Stimulated activated naive CD4-positive, alpha-beta T cell treated with Interleukin-2 at 50 U/mL for 16 hours (primary cell): ENCODE data around the gene SPN.
"Not testable (repeated sequence)": the region's sequence is repeated elsewhere in the genome, so short reads cannot be mapped to it uniquely, and the experiment has no call there.

Experiments used
- DNase-seq: peaks from one replicate; lab custom pipeline; 2025; lab: John Stamatoyannopoulos, UW

The SPN gene

GRCh38 chr16:29663016-29663806, at the start of gene SPN:
Gene SPN, plus strand, starts transcription at chr16:29663247. Its CDS starts 482 bp downstream, at chr16:29663729.
- DNase-seq, result peak; percentile 29

GRCh38 chr16:29613307-29614057, 49.6 kb upstream of the SPN start:
- DNase-seq, result peak; percentile 90

GRCh38 chr16:29614691-29615314, 48.2 kb upstream of the SPN start:
- DNase-seq, result not testable (repeated sequence)

- not testable (repeated sequence) for DNase-seq
Measured at GRCh38 chr16:29616127-29616526, 46.9 kb upstream of the SPN start.

- DNase-seq, result peak; percentile 20
Measured at GRCh38 chr16:29620591-29620990, 42.5 kb upstream of the SPN start.

GRCh38 chr16:29622738-29623137, 40.3 kb upstream of the SPN start:
- not testable (repeated sequence) for DNase-seq

GRCh38 chr16:29623253-29623652, 39.8 kb upstream of the SPN start:
- not testable (repeated sequence) for DNase-seq

GRCh38 chr16:29625114-29625513, 37.9 kb upstream of the SPN start:
- DNase-seq, result not testable (repeated sequence)

- not testable (repeated sequence) for DNase-seq
Measured at GRCh38 chr16:29626778-29627331, 36.2 kb upstream of the SPN start.

- DNase-seq, result not testable (repeated sequence)
Measured at GRCh38 chr16:29627661-29628075, 35.4 kb upstream of the SPN start.

GRCh38 chr16:29628707-29629106, 34.3 kb upstream of the SPN start:
- DNase-seq, result not testable (repeated sequence)

GRCh38 chr16:29629318-29629717, 33.7 kb upstream of the SPN start:
- not testable (repeated sequence) for DNase-seq

GRCh38 chr16:29631658-29632057, 31.4 kb upstream of the SPN start:
- DNase-seq, result not testable (repeated sequence)

GRCh38 chr16:29635902-29636301, 27.1 kb upstream of the SPN start:
- not testable (repeated sequence) for DNase-seq

GRCh38 chr16:29636368-29636767, 26.7 kb upstream of the SPN start:
- not testable (repeated sequence) for DNase-seq

- DNase-seq, result not testable (repeated sequence)
Measured at GRCh38 chr16:29638751-29639150, 24.3 kb upstream of the SPN start.

- DNase-seq, result no peak
Measured at GRCh38 chr16:29641561-29641960, 21.5 kb upstream of the SPN start.

- DNase-seq, result no peak
Measured at GRCh38 chr16:29643596-29643995, 19.5 kb upstream of the SPN start.

GRCh38 chr16:29644338-29644857, 18.6 kb upstream of the SPN start:
- no peak for DNase-seq

- no peak for DNase-seq
Measured at GRCh38 chr16:29644973-29645693, 17.9 kb upstream of the SPN start.

GRCh38 chr16:29645694-29646187, 17.3 kb upstream of the SPN start:
- DNase-seq, result no peak
